ENCODE data around the gene DCLK1. TPM values are rescaled to one million over a fixed set of nuclear protein-coding genes. Genes with fewer than 3 reads are reported as not detected.

DCLK1 gene
- total RNA-seq, 1 donor from 2014 or later = 13.8 TPM

GRCh38 chr13:35856721-35857364 is 274.3 kb downstream of the DCLK1 start:
- intact Hi-C loops (cut with DNase I) = no loop called here
- no peak for DNase-seq (ENCODE audit: low spot score)

DNA sequence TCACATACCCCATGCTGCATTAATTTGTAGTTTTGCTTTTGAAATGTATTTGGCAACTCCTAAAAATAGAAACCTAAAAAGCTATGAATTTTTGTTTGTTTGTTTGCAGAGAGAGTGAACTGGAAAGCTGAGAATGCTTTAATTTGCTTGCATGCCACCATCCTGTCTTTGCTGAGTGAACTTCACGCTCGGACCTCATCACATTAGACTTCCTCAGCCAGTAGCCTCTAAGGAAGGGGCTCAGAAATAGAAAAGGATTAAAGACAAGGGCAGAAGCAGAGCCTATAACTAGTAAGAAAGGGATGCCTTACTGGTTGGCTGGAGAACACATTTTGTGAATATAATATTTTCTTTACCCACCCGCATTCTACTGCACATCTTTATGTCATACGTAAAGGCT is 275.1 kb downstream of the DCLK1 start:
- intact Hi-C loops (cut with DNase I) = no loop called here

DNA sequence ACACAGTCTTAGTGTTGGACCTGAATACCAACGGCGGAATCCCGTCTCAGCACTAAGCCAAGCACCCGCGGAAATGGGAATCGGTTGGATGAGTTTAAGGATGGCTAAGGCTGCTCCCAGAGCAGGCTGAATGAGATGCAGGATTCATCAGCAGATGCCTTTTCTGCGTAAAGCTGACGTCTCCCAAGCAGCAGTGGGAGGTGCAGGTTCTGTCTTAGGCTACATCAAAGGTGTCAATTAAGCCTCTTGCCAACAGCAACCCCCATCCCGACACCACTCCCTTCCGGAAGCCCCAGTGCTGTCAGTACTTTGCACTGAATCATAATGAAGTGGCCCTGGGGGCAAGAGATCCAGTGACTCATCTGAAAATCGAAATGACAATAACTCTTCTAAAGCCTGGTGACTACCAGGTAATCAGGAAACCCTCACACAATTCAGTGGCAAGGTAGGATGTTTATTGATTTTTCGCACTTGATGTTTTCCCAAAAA is 275.6 kb downstream of the DCLK1 start:
- no peak for DNase-seq (ENCODE audit: low spot score)
- intact Hi-C loops (cut with DNase I) = no loop called here

More for the DNA sequence above, 275.1 kb downstream of the DCLK1 start:
- no peak for DNase-seq (ENCODE audit: low spot score)

- intact Hi-C loops (cut with DNase I) = no loop called here
- no peak for DNase-seq (ENCODE audit: low spot score)
Measured at GRCh38 chr13:35854286-35854685, 276.9 kb downstream of the DCLK1 start.

DNA sequence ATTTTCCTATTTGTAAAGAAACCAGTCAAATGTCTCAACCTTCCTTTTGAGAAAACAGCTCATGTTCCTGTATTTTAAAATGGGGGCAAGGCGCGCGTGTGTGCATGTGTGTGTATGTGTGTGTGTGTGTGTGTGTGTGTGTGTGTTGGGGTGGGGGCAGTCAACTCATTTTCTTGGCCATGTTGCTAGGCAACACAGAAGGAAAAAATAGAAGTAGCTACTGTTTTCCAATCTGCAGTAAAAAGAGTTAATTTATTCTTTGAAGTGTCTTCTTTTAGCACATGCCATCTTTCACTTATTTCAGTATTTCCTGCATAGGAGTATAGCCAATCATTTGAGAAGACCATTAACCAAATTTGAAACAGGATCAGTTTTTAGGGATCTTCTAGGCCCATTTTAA is 279.3 kb downstream of the DCLK1 start:
- DNase-seq (ENCODE audit: low spot score) = no peak
- intact Hi-C loops (cut with DNase I) = no loop called here

GRCh38 chr13:35851356-35851755 is 279.8 kb downstream of the DCLK1 start:
- intact Hi-C loops (cut with DNase I) = no loop called here
- DNase-seq (ENCODE audit: low spot score) = no peak

DNA sequence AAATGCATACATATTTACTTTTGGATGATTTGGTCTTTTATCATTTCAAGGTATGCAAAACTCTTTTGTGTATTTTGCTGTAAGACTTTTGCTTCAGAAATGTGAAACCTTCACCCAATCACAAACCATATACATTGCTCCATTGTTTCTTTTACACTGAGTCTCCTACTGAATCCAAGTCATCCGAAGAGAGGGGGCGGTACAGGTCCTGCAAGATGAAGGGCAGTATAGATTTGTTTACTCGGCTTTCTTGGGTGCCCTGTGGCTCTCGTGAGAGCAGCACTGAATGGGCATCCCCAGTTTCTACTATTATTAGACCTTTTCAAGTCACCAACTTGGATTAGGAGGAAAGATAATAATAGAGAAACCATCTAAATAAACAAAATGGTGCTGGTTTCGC is 280.6 kb downstream of the DCLK1 start:
- intact Hi-C loops (cut with DNase I) = no loop called here
- no peak for DNase-seq (ENCODE audit: low spot score)

DNA sequence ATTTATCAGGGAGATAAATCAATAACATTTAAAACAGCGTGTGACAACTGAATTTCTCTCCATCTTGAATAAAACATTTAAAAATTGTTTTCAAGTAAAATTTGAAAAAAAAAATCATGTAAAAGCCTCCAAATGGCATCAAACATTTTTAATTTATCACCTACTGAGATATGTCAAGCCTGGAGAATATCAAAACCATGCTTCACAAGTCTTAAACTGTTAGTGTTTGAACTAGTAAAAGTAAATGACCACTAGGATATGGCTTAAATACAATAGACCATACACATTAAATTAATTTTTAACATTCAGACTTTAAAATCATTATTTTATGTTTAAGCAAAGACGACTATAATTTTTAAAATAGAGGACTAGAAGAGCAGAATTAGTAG is 281.9 kb downstream of the DCLK1 start:
- DNase-seq (ENCODE audit: low spot score) = no peak
- intact Hi-C loops (cut with DNase I) = no loop called here

GRCh38 chr13:35848336-35849255 is 282.6 kb downstream of the DCLK1 start:
- DNase-seq (ENCODE audit: low spot score) = no peak
- intact Hi-C loops (cut with DNase I) = no loop called here

GRCh38 chr13:35843272-35843671 is 287.9 kb downstream of the DCLK1 start:
- no peak for DNase-seq (ENCODE audit: low spot score)
- intact Hi-C loops (cut with DNase I) = no loop called here

- DNase-seq (ENCODE audit: low spot score) = no peak
- intact Hi-C loops (cut with DNase I) = no loop called here
Measured at GRCh38 chr13:35841060-35841521, 290.1 kb downstream of the DCLK1 start.

- DNase-seq (ENCODE audit: low spot score) = no peak
- intact Hi-C loops (cut with DNase I) = no loop called here
Measured at GRCh38 chr13:35839806-35840205, 291.4 kb downstream of the DCLK1 start.

DNA sequence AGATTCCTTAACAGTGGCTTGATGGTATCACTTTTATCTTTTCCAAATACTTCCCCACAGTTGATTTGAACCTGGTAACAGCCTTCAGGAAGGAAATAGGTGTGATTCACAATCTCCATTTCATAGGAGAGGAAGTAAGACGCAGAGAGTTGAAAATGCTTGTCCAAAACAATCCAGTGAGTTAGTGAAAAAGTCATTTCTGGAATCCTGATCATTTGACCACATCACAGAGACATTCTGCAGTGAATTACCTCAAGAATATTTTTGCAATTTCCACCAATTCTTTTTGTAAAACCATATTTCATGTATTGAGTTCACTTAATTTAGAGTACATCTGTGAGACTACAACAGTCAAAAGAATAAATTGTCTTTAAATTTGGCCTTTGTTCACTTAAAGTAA is 292.8 kb downstream of the DCLK1 start:
- no peak for DNase-seq (ENCODE audit: low spot score)
- intact Hi-C loops (cut with DNase I) = no loop called here

- intact Hi-C loops (cut with DNase I) = no loop called here
- DNase-seq (ENCODE audit: low spot score) = no peak
Measured at GRCh38 chr13:35836446-35836845, 294.7 kb downstream of the DCLK1 start.

- intact Hi-C loops (cut with DNase I) = no loop called here
- DNase-seq (ENCODE audit: low spot score) = no peak
Measured at GRCh38 chr13:35835989-35836388, 295.2 kb downstream of the DCLK1 start.

DNA sequence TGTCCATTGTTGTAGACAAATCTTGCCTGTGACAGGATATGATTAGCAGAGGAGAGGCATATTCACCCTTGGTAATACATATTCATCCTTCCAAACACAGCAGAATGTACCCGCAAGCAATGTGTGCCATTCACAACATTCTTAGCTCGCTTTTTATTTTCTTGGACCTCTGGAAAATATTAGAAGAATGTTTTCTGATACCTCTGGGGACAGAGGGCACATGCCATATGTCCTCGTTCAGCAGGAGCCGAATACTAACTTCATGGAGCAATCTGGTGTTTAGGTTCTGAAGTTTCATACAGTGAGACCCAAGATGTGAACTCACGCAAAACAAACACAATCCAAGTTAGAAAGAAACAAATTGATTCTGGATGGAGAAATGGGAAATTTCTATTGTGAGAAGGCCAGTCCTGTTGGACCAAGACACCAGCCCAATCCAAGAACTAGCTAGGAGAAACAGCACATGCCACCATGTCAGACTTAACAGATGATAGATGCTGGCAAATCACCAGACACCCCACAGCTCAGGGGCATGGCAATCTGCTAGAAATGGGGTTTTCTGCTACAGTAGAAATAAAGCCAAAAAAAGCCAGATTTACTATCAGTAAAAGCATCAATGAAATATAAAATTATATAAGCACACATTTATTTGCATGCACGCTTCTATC is 297.4 kb downstream of the DCLK1 start:
- intact Hi-C loops (cut with DNase I) = no loop called here
- no peak for DNase-seq (ENCODE audit: low spot score)

GRCh38 chr13:35833031-35833430 is 298.2 kb downstream of the DCLK1 start:
- no peak for DNase-seq (ENCODE audit: low spot score)
- intact Hi-C loops (cut with DNase I) = no loop called here

- no peak for DNase-seq (ENCODE audit: low spot score)
- intact Hi-C loops (cut with DNase I) = no loop called here
Measured at GRCh38 chr13:35832551-35832950, 298.6 kb downstream of the DCLK1 start.

DNA sequence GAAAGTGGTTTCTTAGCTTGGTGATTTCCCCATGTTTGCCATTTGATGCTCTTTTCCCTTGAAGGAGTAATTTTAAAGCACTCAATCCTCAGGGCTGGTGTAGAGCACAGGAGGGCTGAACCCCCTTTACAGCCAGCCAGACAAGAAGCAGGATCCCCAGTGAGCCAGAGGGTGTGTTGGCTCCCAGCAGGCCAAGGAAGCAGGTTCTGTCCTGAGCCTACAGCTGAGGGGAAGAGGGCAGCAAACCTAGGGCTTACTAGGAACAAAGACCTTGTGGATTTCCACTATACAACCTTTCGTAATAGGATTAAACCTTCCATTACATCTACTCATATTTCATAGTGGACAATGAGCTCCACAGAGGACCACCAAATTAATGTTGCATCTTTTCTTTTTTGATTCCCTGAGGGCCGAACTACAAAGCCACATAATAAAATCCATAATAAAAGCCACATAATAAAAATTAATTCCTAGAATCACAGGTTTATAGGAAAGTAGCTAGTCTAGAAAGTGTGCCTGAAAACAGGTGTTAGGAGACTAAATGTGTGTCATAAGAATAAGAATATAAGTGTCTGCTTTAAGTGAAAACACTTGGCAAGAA is 300.2 kb downstream of the DCLK1 start:
- DNase-seq (ENCODE audit: low spot score) = no peak
- intact Hi-C loops (cut with DNase I) = no loop called here

Data from cardiac septum (tissue), 1 donor.